GM18498 (cell line): Measurements from ENCODE around the gene ARHGEF38.
"Not testable (repeated sequence)": the region's sequence is repeated elsewhere in the genome, so short reads cannot be mapped to it uniquely, and the experiment has no call there.

Experiments used
- ATAC-seq: cut with Tn5 transposase; IDR thresholded peaks from one replicate; pipeline ENCODE4 v1.9.1; 2021; ENCODE audit warnings: mild to moderate bottlenecking, moderate library complexity; ENCODE audit not compliant: unreplicated experiment

ARHGEF38 gene

DNA sequence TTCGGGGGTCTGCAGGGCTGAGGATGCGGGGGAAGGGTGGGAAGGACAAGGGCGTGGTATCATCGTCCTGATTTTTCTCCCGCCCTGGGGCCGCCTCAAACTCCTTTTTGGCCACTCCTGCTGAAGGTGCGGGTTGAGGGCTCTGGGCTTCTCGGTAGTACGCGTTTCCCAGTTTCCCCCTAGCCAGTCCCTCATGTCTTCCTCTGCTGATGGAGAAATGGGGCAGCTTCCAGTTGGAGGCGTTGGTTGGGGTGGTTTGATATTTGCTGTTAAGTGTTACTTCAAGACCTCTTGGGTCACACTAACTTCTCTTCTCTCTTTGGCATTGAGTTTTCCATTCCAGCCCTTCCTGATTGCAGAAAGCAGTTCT is 156.6 kb downstream of the ARHGEF38 start:
- peak; percentile 38 for ATAC-seq

DNA sequence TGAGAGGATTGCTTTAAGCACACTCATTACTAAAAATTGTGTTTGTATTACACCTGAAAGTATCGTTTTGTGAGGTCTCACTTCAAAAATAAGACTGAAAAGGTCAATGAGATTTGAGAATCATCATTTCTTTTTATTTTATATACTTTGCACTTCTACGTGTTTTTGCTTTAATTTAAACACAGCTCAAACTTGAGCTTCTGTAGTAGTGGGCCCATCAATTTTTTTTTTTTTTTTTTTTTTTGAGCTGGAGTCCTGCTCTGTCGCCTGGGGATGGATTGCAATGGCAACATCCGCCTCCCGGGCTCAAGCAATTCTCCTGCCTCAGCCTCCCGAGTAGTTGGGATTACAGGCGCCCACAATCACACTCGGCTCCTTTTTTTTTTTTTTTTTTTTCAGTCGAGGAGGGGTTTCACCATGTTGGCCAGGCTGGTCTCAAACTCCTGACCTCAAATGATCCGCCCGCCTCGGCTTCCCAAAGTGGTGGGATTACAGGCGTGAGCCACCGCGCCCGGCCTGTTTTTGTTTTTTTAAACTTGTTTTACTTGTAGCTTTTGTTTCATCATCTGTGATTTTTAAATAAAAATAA is 157.7 kb downstream of the ARHGEF38 start:
- ATAC-seq = no peak

DNA sequence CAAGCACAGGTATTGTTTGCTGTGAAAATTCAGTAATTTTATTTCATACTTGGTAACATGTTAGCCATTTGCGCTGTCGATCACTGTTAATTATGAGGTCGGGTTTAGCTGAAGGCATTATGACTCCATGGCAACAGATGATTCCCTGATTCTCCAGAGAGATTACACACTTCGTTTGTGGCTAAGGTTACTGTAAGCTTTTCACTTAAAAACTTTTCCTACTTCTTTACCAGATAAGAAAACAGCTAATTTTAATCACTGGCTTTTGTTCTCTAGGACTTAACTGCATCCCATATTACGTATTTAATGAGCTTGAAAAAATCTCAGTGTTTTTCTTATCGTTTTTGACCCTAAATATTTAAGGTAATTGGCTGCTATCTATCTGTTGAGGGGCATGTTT is 158.3 kb downstream of the ARHGEF38 start:
- ATAC-seq = no peak

DNA sequence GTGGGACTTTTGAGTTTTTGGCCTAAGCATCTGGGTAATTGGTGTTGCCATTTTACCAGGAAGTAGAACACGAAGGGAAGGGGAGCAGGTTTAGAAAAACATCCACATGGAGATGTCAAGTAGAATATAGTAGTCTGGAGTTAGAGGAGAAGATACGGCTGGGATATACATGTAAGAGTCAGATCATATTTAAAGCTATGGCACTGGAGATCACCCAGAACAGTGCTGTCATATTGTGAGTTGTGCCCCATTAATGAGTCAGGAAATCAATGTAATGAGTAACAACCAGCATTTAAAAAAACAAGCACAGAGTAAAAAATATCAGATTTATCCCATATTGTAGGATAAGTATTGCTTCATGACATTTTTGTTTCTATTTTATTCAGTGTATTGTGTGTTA is 160.3 kb downstream of the ARHGEF38 start:
- no peak for ATAC-seq

DNA sequence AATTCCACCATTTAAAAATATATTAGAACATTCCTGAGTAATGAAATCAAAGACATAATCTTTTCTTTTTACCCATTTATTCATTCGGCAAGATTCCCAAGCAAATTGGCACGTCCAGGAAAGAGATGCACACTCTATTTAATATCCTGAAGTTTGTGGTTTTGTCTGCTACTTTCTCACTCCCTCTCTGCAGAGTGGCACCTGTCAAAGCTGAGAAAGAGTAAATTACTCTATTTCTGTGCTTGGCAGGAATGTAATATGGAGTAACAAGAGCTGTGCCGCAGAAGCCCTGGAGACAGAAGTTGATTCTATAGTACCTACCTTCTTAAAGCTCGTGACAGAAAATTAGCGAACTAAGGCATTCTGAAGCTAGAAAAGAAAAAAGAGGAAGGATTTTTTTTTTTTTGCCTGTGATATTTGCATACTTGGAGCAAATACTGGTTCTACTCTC is 161.7 kb downstream of the ARHGEF38 start:
- ATAC-seq = peak; percentile 77

DNA sequence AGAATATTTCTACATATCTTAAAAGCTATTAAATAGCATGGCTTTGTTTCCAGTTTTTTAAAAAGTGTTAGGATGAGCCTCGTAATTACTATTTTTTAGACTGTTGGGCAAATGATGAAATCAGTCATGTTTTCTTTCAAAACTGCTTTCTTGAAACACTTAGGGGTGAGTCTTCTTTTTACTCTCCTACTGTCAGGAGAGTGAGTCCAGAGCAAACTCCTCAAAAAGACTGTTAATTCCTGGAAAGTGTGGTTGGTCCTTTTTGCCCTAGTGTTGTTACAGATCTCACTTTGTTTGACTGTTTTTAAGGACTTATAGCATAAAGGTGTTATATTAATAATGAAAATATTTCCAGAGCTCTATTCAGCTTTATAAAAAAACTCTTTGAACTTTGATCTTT is 162.5 kb downstream of the ARHGEF38 start:
- no peak for ATAC-seq

DNA sequence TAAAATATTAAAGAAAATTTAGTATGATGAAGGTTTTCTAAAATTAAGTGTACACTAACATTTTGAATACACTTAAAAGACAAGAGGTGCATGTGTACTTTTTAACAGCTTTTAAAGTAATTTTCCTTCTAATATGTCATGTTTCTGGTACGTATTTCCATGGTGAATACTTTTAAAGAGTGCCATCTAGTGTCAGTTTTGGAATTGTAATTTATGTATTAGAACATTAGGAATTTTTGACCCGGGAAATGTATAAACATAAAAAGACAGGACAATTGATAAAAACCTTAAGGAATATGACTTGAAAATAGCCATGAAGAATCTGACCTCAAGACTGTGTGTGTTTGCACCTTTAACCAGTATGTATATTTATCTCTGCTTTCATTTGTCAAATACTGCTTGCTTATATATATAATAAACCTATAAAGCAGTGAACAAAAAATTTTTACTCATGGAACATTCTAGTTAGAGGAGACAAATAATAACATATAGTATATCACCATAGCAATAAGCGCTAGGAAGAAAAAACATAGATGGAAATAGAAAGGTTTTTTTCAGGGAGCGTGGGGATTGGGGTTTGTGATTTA is 163.4 kb downstream of the ARHGEF38 start:
- no peak for ATAC-seq

DNA sequence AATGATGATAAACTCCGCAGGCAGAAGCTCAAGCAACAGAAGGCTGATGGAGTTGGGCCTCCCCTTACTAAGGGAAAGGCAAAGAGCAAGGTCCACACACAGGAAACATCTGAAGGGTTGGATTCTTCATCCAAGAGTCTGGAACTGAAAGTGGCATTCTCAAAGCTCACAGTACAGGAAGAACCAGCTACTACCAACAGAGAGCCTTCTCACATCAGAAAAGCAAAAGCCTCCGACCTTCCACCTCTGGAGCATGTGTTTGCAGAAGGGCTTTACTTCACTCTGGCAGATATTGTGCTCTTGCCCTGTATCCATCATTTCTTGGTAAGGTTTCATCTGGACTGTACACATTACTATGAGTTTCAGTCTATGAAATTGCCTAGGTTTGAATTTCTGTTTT is 166.8 kb downstream of the ARHGEF38 start:
- ATAC-seq = no peak

DNA sequence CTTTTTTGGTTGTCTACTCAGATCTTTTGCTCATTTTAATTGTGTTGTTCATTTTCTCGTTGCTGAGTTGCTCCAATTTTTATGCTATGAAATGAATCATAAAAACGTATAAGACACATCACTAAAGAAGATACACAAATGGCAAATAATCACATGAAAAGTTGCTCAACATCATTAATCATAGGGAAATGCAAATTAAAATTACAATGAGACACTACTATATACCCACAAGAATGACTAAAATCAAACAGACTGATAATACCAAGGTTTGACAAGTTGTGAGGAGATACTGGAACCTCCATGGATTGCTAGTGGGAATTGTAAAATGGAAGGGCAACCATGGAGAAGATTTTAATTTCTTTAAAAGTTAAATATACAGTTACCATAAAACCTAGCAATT is 173.2 kb downstream of the ARHGEF38 start:
- no peak for ATAC-seq

DNA sequence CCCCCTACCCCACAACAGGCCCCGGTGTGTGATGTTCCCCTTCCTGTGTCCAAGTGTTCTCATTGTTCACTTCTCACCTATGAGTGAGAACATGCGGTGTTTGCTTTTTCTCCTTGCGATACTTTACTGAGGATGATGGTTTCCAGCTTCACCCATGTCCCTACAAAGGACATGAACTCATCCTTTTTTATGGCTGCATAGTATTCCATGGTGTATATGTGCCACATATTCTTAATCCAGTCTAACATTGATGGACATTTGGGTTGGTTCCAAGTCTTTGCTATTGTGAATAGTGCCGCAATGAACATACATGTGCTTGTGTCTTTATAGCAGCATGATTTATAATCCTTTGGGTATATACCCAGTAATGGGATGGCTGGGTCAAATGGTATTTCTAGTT is 177.5 kb downstream of the ARHGEF38 start:
- not testable (repeated sequence) for ATAC-seq
